MM.1S (cell line): Measurements from ENCODE around the gene KDELR1.

Experiments used
- DNase-seq: peaks from one replicate; pipeline ENCODE4 v3.0.0-alpha.2; 2015
- H2AFZ ChIP-seq: fragments of 300-600 bp; sonication (generic); 2 replicates; pipeline ENCODE4 v1.6.0; 2016; ENCODE audit warnings: antibody characterized with exemption, low read length
- H3F3A ChIP-seq: fragments of 300-600 bp; sonication (generic); 2 replicates; pipeline ENCODE4 v1.6.1; 2016; ENCODE audit warnings: mild to moderate bottlenecking, antibody characterized with exemption, low read length, moderate library complexity, mixed read lengths; ENCODE audit not compliant: insufficient read depth
- H3K27ac ChIP-seq: fragments of 300-600 bp; sonication (generic); 2 replicates; pipeline ENCODE4 v1.5.1; 2016; ENCODE audit warnings: mild to moderate bottlenecking, low read length
- H3K27me3 ChIP-seq: fragments of 300-600 bp; sonication (generic); replicated peaks from 2 replicates; pipeline ENCODE4 v1.6.0; 2016; ENCODE audit warnings: low read length; ENCODE audit not compliant: insufficient read depth
- H3K36me3 ChIP-seq: fragments of 300-600 bp; sonication (generic); replicated peaks from 2 replicates; pipeline ENCODE4 v1.6.1; 2016; ENCODE audit warnings: mild to moderate bottlenecking, low read length, mixed read lengths; ENCODE audit not compliant: insufficient read depth
- H3K4me1 ChIP-seq: fragments of 300-600 bp; sonication (generic); 2 replicates; pipeline ENCODE4 v1.6.1; 2016; ENCODE audit warnings: low read length, mixed read lengths
- H3K4me2 ChIP-seq: fragments of 300-600 bp; sonication (generic); 2 replicates; pipeline ENCODE4 v1.6.0; 2016; ENCODE audit warnings: low read depth, low read length
- H3K4me3 ChIP-seq: fragments of 300-600 bp; sonication (generic); 2 replicates; pipeline ENCODE4 v1.5.1; 2016; ENCODE audit warnings: low read length, mixed read lengths
- H3K79me2 ChIP-seq: fragments of 300-600 bp; sonication (generic); 2 replicates; pipeline ENCODE4 v1.6.1; 2016; ENCODE audit warnings: mixed run types, low read length, mixed read lengths
- H3K9ac ChIP-seq: fragments of 300-600 bp; sonication (generic); 2 replicates; pipeline ENCODE4 v1.6.1; 2016; ENCODE audit warnings: low read length, mixed read lengths
- H3K9me2 ChIP-seq: fragments of 300-600 bp; sonication (generic); replicated peaks from 2 replicates; pipeline ENCODE4 v1.6.1; 2016; ENCODE audit warnings: mild to moderate bottlenecking, low read length, mixed read lengths; ENCODE audit not compliant: insufficient read depth
- H3K9me3 ChIP-seq: fragments of 300-600 bp; sonication (generic); replicated peaks from 2 replicates; pipeline ENCODE4 v1.6.1; 2016; ENCODE audit warnings: mild to moderate bottlenecking, low read length, mixed read lengths; ENCODE audit not compliant: insufficient read depth
- H4K20me1 ChIP-seq: fragments of 300-600 bp; sonication (generic); 2 replicates; pipeline ENCODE4 v1.6.1; 2016; ENCODE audit warnings: mild to moderate bottlenecking, low read length, moderate library complexity, mixed read lengths; ENCODE audit not compliant: insufficient read depth
- EZH2 ChIP-seq: fragments of 300-600 bp; sonication (generic); optimal IDR thresholded peaks from 2 replicates; pipeline ENCODE3; 2017; ENCODE audit warnings: low read depth, mild to moderate bottlenecking, antibody characterized with exemption, low read length, mixed read lengths
- EZH2phosphoT487 ChIP-seq: fragments of 300-600 bp; sonication (generic); IDR thresholded peaks from 2 replicates; pipeline ENCODE4 v1.6.1; 2018; ENCODE audit warnings: antibody characterized with exemption, low read length
- TF ChIP-seq, protein P1 (sequence below): fragments of 300-600 bp; sonication (generic); IDR thresholded peaks from 2 replicates; pipeline ENCODE4 v1.5.1; 2016; ENCODE audit warnings: antibody characterized with exemption, low read length, mixed read lengths

Gene KDELR1

DNA sequence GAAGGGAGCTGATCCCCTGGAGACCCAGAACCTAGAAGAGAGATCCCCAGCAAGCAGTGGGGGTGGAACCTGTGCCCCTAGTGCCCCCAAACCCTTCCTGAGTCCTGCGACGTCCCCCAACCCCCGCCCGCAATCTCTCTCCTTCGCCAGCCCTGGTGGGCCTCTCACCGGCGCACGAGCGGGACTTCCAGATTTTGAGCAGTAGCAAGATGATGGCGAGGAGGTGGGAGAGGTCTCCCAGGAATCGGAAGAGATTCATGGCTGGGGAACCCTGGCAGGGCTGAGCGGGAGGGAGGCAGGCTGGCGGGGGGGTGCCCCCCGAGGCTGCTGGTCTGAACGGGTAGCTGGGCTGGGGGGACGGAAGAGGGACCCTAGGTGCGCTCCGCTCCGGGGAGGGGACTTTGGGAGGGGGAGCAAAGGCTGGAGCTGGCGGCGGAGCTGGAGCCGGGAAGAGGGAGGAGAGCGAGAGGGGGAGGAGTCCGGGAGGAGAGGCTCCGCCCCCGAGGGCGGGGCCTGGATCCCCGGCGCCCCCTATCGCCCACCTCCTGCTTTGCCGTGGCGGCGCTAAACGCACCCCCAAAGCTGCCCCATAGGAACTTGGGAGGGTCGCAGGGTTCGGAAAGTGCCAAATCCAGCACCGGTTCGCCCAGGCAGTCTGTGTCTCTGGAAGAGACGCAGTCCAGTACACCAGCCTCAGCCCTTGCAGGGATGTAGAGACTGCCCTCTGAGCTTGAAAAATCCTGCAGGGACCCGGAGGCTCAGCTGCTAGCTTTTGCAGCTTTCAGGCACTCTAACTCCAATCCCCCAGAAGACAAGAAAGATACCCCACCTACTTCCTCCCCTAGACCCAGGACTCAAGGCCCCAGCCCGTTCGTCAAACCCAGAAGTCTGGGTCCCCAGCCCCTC is at the start of gene KDELR1:
Gene KDELR1 (minus strand): TSS at position 452 of the 906 bp plus-strand sequence. CDS start 193 bp downstream, at position 259.
- H3K79me2 ChIP-seq, result peaks cover 48% of the 10 kb centered on the region
- H3K4me1 ChIP-seq, result peaks cover 23% of the 10 kb centered on the region

DNA sequence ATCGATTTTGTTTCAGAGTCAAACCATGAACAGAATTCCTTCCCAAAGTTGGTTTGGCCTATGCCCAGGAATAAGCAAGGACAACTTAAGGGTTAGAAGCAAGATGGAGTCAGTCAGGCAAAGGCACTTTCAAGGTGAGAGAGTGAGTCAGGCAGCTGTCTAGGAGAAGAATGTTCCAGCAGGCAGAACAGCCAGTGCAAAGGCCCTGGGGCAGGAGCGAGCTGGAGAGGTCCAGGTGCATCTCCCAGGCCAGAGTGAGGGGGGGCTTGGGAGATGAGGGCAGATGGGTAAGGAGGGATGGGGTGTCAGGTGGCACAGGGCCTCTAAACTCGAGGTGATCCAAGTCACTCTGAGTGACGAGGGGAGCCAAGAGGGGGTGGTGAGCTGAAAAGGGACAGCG is 45.2 kb upstream of the KDELR1 start:
- Histone ChIP-seq H3F3A (no peaks in the 10 kb centered on the region), H4K20me1 (no peaks in the 10 kb centered on the region), H2AFZ (no peak overlapping the region), H3K9ac (no peak overlapping the region), H3K27me3 (no peaks in the 10 kb centered on the region), H3K4me3 (no peak overlapping the region), H3K9me3 (no peaks in the 10 kb centered on the region), H3K27ac (no peak overlapping the region), H3K4me1 (no peaks in the 10 kb centered on the region), H3K36me3 (no peaks in the 10 kb centered on the region), H3K9me2 (no peaks in the 10 kb centered on the region), H3K4me2 (no peak overlapping the region), H3K79me2 (no peaks in the 10 kb centered on the region)
- TF ChIP-seq EZH2, result no peak
- TF ChIP-seq, protein P1, sequence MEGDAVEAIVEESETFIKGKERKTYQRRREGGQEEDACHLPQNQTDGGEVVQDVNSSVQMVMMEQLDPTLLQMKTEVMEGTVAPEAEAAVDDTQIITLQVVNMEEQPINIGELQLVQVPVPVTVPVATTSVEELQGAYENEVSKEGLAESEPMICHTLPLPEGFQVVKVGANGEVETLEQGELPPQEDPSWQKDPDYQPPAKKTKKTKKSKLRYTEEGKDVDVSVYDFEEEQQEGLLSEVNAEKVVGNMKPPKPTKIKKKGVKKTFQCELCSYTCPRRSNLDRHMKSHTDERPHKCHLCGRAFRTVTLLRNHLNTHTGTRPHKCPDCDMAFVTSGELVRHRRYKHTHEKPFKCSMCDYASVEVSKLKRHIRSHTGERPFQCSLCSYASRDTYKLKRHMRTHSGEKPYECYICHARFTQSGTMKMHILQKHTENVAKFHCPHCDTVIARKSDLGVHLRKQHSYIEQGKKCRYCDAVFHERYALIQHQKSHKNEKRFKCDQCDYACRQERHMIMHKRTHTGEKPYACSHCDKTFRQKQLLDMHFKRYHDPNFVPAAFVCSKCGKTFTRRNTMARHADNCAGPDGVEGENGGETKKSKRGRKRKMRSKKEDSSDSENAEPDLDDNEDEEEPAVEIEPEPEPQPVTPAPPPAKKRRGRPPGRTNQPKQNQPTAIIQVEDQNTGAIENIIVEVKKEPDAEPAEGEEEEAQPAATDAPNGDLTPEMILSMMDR, result no peak
- DNase-seq, result no peak

More for the DNA sequence above, at the start of gene KDELR1:
- H3K4me3 ChIP-seq, result peak within 1 kb of the TSS; percentile 95
- H3K4me2 ChIP-seq, result peak within 1 kb of the TSS; percentile 70
- peaks cover 35% of the 10 kb centered on the region for H3F3A ChIP-seq
- peak within 1 kb of the TSS; percentile 75 for H3K27ac ChIP-seq
- TF ChIP-seq EZH2phosphoT487 (no peak), EZH2 (no peak)
- TF ChIP-seq, protein P1, result peak; percentile 87
- peak within 1 kb of the TSS; percentile 52 for H2AFZ ChIP-seq
- peaks cover 7% of the 10 kb centered on the region; the same call in 1 of the 2 replicates for H3K36me3 ChIP-seq
- peak; percentile 49 for DNase-seq
- H4K20me1 ChIP-seq, result no peaks in the 10 kb centered on the region
- H3K9me3 ChIP-seq, result no peaks in the 10 kb centered on the region
- H3K27me3 ChIP-seq, result peaks cover 39% of the 10 kb centered on the region
- H3K9me2 ChIP-seq, result no peaks in the 10 kb centered on the region
- peak within 1 kb of the TSS; percentile 99 for H3K9ac ChIP-seq

DNA sequence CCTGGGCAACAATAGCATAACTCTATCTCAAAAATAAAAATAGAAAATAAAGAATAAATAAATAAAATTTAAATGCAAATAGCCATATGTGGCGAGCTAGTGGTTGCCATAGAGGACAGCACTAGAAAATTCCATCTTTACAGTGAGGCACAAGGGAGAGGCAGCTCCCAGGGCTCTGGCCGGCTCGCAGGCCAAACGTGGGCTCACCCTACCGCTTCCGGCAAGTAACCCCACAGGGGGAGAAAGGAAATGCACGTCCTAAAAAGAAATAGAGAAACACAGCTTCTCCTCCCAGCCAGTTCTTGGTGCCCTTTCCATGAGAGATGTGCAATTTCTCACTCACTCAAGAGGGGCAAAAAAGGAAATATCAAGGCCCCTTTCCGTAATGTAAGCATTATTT is 42.0 kb upstream of the KDELR1 start:
- no peaks in the 10 kb centered on the region for H3K36me3 ChIP-seq
- H4K20me1 ChIP-seq, result no peaks in the 10 kb centered on the region
- no peak for TF ChIP-seq EZH2phosphoT487
- no peak for TF ChIP-seq EZH2
- TF ChIP-seq, protein P1, result no peak
- H3F3A ChIP-seq, result no peaks in the 10 kb centered on the region
- H3K9ac ChIP-seq, result no peak overlapping the region
- no peak overlapping the region for H3K4me2 ChIP-seq
- no peak overlapping the region for H2AFZ ChIP-seq
- DNase-seq, result no peak
- no peaks in the 10 kb centered on the region for H3K27me3 ChIP-seq
- H3K4me3 ChIP-seq, result no peak overlapping the region
- no peaks in the 10 kb centered on the region for H3K9me2 ChIP-seq
- no peaks in the 10 kb centered on the region for H3K4me1 ChIP-seq
- H3K27ac ChIP-seq, result no peak overlapping the region
- no peaks in the 10 kb centered on the region for H3K9me3 ChIP-seq
- no peaks in the 10 kb centered on the region for H3K79me2 ChIP-seq
